Liver (tissue), 3 donors: ENCODE data around the gene ACOT9.

Experiments used
- CTCF ChIP-seq: fragments of 150-350 bp; IDR thresholded peaks from 2 replicates; pipeline ENCODE4 v1.5.1; 2017; ENCODE audit warnings: improper control_type of control experiment, low read depth, low read length; ENCODE audit not compliant: missing input control
- EGR1 ChIP-seq, 2 donors: IDR thresholded peaks; 2 replicates each; pipeline ENCODE4 v1.6.1; 2016 to 2018; ENCODE audit warnings: antibody characterized with exemption in 2 of 2, low read depth in 2 of 2
- GABPA ChIP-seq, 2 donors: IDR thresholded peaks in 1 of 2; conservative IDR thresholded peaks in 1 of 2; 2 replicates each; pipeline ENCODE4 v1.6.1; 2016; ENCODE audit warnings: antibody characterized with exemption in 2 of 2, mild to moderate bottlenecking in 1 of 2, moderate library complexity in 1 of 2
- JUND ChIP-seq, 2 donors: IDR thresholded peaks; 2 replicates each; pipeline ENCODE4 v1.6.1; 2016; ENCODE audit warnings: antibody characterized with exemption in 2 of 2
- MAX ChIP-seq: IDR thresholded peaks from 2 replicates; pipeline ENCODE4 v1.6.1; 2016; ENCODE audit warnings: antibody characterized with exemption
- RXRA ChIP-seq, 2 donors: IDR thresholded peaks; 2 replicates each; pipeline ENCODE4 v1.6.1; 2017 to 2018; ENCODE audit warnings: antibody characterized with exemption in 2 of 2, mild to moderate bottlenecking in 1 of 2
- TAF1 ChIP-seq: conservative IDR thresholded peaks from 2 replicates; pipeline ENCODE4 v1.6.1; 2016; ENCODE audit warnings: antibody characterized with exemption, mild to moderate bottlenecking
- YY1 ChIP-seq: IDR thresholded peaks from 2 replicates; pipeline ENCODE4 v1.6.1; 2016; ENCODE audit warnings: antibody characterized with exemption, mild to moderate bottlenecking
- TF ChIP-seq, protein P1 (sequence below): IDR thresholded peaks from 2 replicates; pipeline ENCODE4 v1.6.1; 2016; ENCODE audit warnings: antibody characterized with exemption
- donor health status: healthy.
- donor health status: healthy.

DNA sequence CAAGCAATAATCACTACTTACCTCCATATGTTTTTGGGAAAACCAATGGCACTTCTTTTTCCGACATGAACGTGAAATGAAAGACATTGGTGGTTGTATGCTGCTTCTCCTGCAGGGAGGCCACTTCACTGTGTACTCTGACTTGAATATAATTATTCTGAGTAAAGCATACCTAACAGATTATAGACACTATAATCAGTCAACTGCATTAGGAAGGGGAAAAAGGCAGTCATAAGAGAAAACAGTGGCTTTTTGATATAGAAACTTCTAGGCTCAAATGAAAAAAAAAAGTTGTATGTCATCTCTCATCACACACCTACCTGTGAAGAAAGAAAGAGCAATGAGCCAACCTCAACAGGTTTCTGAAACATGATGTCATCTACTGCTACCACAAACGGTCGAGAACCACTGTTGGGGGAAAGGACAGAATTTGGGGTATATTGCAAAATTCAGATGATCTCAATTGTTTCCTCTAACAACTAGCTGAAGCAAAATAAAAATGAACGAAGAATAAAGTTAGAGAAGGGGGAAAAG, 38.3 kb downstream of the ACOT9 start:
- TF ChIP-seq CTCF (no peak), YY1 (no peak), EGR1 (IDR thresholded peaks at IDR 0.05; ENCODE audit: low read depth in 2 of 2) (no peak), RXRA (IDR thresholded peaks at IDR 0.05) (no peak), GABPA (IDR thresholded peaks at IDR 0.05 in 1 of 2, conservative IDR thresholded peaks at IDR 0.05 in 1 of 2) (no peak), JUND (IDR thresholded peaks at IDR 0.05) (no peak), MAX (no peak), TAF1 (no peak)
- TF ChIP-seq, protein P1, sequence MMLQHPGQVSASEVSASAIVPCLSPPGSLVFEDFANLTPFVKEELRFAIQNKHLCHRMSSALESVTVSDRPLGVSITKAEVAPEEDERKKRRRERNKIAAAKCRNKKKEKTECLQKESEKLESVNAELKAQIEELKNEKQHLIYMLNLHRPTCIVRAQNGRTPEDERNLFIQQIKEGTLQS: no peak
